Measurements from ENCODE around the gene PLA2G4A. TPM values are rescaled to one million over a fixed set of nuclear protein-coding genes. Genes with fewer than 3 reads are reported as not detected.
A peak's percentile ranks its signal among the peaks of the same experiment; 100 is the strongest.

PLA2G4A gene
- total RNA-seq, 4 donors from 2014 or later: 11.8 to 22.6 (median 14.6) TPM

DNA sequence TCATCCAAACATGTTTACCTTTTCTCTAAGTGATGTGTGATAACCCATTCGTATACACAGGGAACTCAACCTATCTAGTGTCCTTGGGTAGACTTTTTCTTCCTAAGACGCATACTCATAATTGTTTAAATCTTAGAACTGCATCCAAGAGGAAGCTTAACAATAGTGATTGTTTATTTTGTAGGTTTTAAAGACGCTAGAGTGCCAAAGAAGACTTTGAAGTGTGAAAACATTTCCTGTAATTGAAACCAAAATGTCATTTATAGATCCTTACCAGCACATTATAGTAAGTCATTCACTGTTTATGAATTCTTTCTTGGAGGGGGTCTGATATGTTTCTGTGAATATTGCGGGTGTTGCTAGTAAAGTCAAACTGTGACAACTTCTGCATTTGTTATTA, 25.4 kb downstream of the PLA2G4A start:
- 39 to 43% methylated on average over 4 of the region's 4 CpGs for WGBS, 2 donors
- no peak overlapping the region for H3K27ac ChIP-seq
- intact Hi-C loops (cut with DNase I): no loop called here

DNA sequence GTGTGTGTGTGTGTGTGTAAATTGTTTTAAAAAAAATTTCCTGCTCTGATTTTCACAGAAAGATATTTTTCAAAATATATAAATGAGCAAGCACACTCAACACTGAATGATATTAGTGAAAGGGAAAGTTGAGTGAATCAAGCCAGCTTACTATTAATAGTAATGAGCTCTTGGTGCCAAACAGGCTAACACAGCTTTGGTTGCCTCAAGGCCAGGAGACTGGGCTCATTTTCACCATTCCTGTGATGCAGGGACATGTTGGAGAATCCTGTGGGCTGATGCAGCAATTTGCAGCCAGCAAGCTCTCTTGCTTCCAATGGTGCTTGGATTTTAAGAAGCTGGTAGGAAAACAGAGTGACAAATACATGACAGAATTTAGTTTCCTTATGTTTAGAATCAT, 30.2 kb downstream of the PLA2G4A start:
- Histone ChIP-seq H3K4me1 (peaks cover 0 to 15% (median 3%) of the 10 kb centered on the region in 3 donors), H3K36me3 (no peaks in the 10 kb centered on the region), H3K9me3 (no peaks in the 10 kb centered on the region), H3K27ac (peak overlapping the region in 1 of 4 donors; percentile 22), H3K4me3 (no peak overlapping the region), H3K27me3 (no peaks in the 10 kb centered on the region)
- TF ChIP-seq POLR2A (IDR thresholded peaks at IDR 0.05): no peak
- no peak for TF ChIP-seq CTCF (IDR thresholded peaks at IDR 0.05)
- no peak for DNase-seq
- intact Hi-C loops (cut with DNase I): no loop called here

More for the DNA sequence above, 25.4 kb downstream of the PLA2G4A start:
- no peaks in the 10 kb centered on the region for H3K36me3 ChIP-seq
- H3K9me3 ChIP-seq: no peaks in the 10 kb centered on the region
- H3K27me3 ChIP-seq: no peaks in the 10 kb centered on the region
- peaks cover 0 to 17% (median 3%) of the 10 kb centered on the region in 3 donors for H3K4me1 ChIP-seq
- H3K4me3 ChIP-seq: no peak overlapping the region
- TF ChIP-seq POLR2A (IDR thresholded peaks at IDR 0.05) (no peak), CTCF (IDR thresholded peaks at IDR 0.05) (no peak)
- DNase-seq: no peak

DNA sequence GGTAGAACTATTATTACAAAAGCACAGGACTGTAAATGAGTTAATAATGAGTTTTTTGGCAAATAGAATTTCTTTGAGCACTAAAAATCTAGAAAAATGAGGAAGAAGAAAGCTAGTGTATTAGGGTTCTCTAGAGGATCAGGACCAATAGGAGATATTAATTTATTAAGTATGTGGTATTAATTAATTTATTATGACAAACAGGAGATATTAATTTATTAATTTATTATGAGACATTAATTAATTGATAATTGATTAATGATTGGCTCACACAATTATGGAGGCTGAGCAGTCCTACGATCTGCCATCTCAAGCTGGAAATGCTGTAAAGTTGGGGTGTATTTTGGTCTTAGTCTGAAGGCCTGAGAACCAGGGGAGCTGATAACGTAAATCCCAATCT, 31.2 kb downstream of the PLA2G4A start:
- 86 to 87% methylated on average over 2 of the region's 2 CpGs for WGBS, 2 donors
- TF ChIP-seq CTCF (IDR thresholded peaks at IDR 0.05) (no peak), POLR2A (IDR thresholded peaks at IDR 0.05) (no peak)
- no peak overlapping the region for H3K27ac ChIP-seq
- peaks cover 0 to 11% (median 0%) of the 10 kb centered on the region in 3 donors for H3K4me1 ChIP-seq
- intact Hi-C loops (cut with DNase I): no loop called here
- no peaks in the 10 kb centered on the region for H3K36me3 ChIP-seq
- H3K4me3 ChIP-seq: no peak overlapping the region
- H3K9me3 ChIP-seq: no peaks in the 10 kb centered on the region
- H3K27me3 ChIP-seq: no peaks in the 10 kb centered on the region
- DNase-seq: no peak

DNA sequence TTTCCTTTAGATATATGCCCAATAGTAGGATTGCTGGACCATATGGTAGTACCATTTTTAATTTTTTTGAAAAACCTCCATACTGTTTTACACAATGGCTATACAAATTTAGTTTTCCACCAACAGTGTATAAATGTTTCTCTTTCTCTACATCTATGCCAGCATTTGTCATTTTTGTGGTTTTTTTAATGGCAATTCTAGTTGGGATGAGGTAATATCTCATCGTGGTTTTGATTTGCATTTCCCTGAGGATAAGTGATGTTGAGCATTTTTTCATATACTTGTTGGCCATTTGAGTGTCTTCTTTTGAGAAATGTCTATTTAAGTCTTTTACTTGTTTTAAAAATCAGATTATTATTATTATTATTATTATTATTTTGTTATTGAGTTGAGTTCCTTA, 35.5 kb downstream of the PLA2G4A start:
- H3K36me3 ChIP-seq: no peaks in the 10 kb centered on the region
- no peak overlapping the region for H3K4me3 ChIP-seq
- DNase-seq: no peak
- TF ChIP-seq POLR2A (IDR thresholded peaks at IDR 0.05) (no peak), CTCF (IDR thresholded peaks at IDR 0.05) (no peak)
- H3K27me3 ChIP-seq: no peaks in the 10 kb centered on the region
- intact Hi-C loops (cut with DNase I): no loop called here
- H3K4me1 ChIP-seq: peaks cover 0 to 24% (median 0%) of the 10 kb centered on the region in 3 donors
- H3K9me3 ChIP-seq: no peaks in the 10 kb centered on the region
- 52 to 62% methylated on average over 1 of the region's 1 CpG for WGBS, 2 donors
- no peak overlapping the region for H3K27ac ChIP-seq

DNA sequence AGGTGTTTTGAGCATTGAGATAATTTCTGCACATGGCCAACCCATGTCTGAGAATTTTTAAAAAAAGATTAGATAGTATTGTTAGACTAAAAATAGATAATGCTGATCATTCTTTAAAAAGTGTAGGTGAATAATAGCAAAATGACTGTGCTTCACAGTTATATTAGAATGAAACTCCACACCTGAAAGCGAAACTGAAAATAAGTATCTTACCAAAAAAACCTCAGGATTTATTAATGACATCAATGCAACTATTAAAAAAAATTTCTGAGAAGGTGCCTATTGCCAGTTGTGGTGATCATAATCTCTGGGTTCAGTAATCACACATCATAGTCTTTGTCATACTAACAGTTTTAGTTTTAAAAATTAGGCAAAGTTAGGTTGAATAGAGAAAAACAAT, 36.5 kb downstream of the PLA2G4A start:
- H3K4me3 ChIP-seq: no peak overlapping the region
- H3K4me1 ChIP-seq: peaks cover 0 to 30% (median 0%) of the 10 kb centered on the region in 3 donors
- no peak for DNase-seq
- no peaks in the 10 kb centered on the region for H3K27me3 ChIP-seq
- TF ChIP-seq POLR2A (IDR thresholded peaks at IDR 0.05) (no peak), CTCF (IDR thresholded peaks at IDR 0.05) (no peak)
- no peaks in the 10 kb centered on the region for H3K36me3 ChIP-seq
- H3K9me3 ChIP-seq: no peaks in the 10 kb centered on the region
- H3K27ac ChIP-seq: no peak overlapping the region
- intact Hi-C loops (cut with DNase I): no loop called here
- 38 to 66% methylated on average over 1 of the region's 1 CpG for WGBS, 2 donors

All from esophagus squamous epithelium (tissue), 5 donors.